GM12892 (cell line): Measurements from ENCODE around the gene AP1G1.

Experiments used
- DNase-seq: peaks from one replicate; pipeline ENCODE4 v3.0.0; 2011; ENCODE audit not compliant: insufficient read length
- FAIRE-seq: peaks from 2 replicates; lab custom pipeline; 2011; peaks lifted over from hg19 to GRCh38; lab: Jason Lieb, UNC
- POLR2A ChIP-seq: IDR thresholded peaks from 2 replicates; pipeline ENCODE4 v1.6.1; 2011; ENCODE audit warnings: low read depth, low read length, control low read depth
- POLR2AphosphoS5 ChIP-seq: IDR thresholded peaks from 2 replicates; pipeline ENCODE4 v1.6.1; 2011; ENCODE audit warnings: low read depth, low read length, control low read depth
- TAF1 ChIP-seq: IDR thresholded peaks from 2 replicates; pipeline ENCODE4 v1.6.1; 2011; ENCODE audit warnings: low read depth, mild to moderate bottlenecking, control low read depth, low read length, borderline replicate concordance

Gene AP1G1

DNA sequence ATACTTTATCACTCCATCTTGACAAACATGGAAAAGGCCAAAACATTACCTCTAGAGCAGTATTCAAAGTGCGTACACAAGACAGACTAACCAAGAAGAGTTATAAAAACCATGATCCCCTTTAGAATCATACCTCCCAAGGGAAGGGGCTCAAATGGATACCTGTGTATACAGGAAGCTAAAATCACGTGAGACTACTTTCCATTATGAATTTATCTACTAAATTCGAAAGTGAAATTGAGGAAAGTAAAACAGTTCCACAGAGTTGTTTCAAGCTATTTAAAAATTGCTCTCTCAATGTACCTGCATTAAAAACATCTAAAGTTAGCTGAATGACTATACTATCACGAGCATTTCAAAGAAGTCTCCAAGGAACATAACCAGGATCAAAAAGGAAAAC is 32.7 kb downstream of the AP1G1 start:
- no peak for FAIRE-seq
- no peak for DNase-seq
- TF ChIP-seq POLR2AphosphoS5 (no peak), TAF1 (no peak), POLR2A (no peak)

GRCh38 chr16:71771571-71771970 is 37.1 kb downstream of the AP1G1 start:
- FAIRE-seq (no peak), DNase-seq (no peak)
- no peak for TF ChIP-seq TAF1
- TF ChIP-seq POLR2AphosphoS5 = no peak
- TF ChIP-seq POLR2A = no peak

DNA sequence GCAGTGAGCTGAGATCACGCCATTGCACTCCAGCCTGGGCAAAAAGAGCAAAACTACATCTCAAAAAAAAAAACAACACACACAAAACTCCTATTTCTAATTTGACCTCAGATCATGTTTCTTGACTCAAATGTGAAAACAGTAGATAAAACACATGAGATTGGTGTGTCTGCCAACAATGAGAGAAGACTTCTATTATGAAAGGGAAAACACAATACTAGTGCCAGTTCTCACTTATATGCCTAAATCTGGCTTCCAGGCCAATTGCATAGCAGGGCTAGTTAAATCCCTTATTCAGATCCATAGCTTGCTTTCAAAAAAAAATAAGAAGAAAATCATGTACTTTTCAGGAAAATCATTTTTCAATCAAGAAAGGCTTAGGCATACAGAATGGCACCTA is 39.4 kb downstream of the AP1G1 start:
- DNase-seq (no peak), FAIRE-seq (no peak)
- TF ChIP-seq POLR2AphosphoS5 (no peak), POLR2A (no peak), TAF1 (no peak)

DNA sequence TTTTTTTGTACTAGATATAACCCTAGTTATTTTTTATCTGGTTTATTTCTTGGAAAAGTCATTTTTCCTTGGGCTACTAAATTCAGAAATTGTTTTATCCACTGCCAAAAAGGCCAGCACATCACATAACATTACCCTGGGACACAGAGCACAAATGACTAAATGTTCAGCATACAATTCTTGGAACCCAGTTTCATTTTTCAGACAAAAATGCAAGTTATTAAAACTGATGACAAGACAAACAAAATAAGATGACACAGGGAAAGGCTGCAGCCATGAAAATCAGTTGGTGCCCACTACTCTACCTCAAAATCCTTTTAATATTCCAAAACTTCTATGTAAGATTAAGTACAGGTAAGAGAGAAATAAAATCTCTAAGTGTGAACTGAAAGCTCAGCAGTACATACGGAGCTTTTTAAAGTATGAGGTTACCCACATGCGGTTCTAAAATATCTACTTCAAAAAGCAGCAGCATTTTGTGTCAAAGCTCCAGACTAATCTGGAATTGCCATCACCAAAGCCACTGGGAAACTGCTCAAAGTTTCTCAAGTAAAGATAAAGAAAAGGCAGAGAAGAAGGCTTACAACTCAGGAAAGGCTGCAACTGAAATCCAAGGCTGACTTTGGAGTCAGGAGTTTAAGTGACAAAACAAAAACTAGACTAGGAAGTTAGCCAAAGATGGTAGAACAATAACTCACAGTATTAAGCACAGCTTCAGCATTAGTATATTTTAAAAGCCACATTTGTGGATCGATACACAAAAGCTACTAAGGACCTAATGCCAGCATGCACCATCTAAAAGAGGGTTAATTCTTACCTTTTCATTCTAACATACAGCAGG is 41.4 kb downstream of the AP1G1 start:
- FAIRE-seq (no peak), DNase-seq (no peak)
- TF ChIP-seq POLR2A = no peak
- TF ChIP-seq TAF1 = no peak
- no peak for TF ChIP-seq POLR2AphosphoS5

GRCh38 chr16:71762186-71762585 is 46.4 kb downstream of the AP1G1 start:
- FAIRE-seq = no peak
- TF ChIP-seq TAF1 = no peak
- no peak for TF ChIP-seq POLR2AphosphoS5
- no peak for TF ChIP-seq POLR2A

GRCh38 chr16:71761097-71761496 is 47.5 kb downstream of the AP1G1 start:
- DNase-seq = no peak
- no peak for FAIRE-seq
- TF ChIP-seq TAF1 (no peak), POLR2A (no peak), POLR2AphosphoS5 (no peak)

More at GRCh38 chr16:71762186-71762585, 46.4 kb downstream of the AP1G1 start:
- DNase-seq = no peak

GRCh38 chr16:71758293-71758760 is 50.3 kb downstream of the AP1G1 start:
- TF ChIP-seq POLR2A (no peak), TAF1 (no peak), POLR2AphosphoS5 (no peak)
- FAIRE-seq (peak; percentile 38), DNase-seq (no peak)

DNA sequence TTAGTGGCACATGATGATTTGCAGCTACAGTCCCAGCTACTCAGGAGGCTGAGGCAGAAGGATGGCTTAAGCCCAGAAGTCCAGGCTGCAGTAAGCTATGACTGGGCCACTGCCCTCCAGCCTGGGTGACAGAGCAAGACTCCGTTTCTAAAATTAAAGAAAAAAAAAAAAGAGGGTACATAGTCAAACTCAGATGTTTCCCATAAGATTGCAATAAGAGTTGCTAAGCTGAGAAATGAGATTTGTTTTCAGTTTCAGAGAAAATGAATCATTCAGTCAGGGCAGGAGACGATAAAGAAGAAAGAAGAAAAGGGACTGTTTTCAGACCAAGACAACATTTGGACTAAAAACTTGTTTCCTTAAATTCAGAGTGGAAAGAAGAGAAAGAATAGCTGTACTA is 54.0 kb downstream of the AP1G1 start:
- DNase-seq (no peak), FAIRE-seq (no peak)
- TF ChIP-seq POLR2AphosphoS5 (no peak), TAF1 (no peak), POLR2A (no peak)

- DNase-seq = no peak
- TF ChIP-seq TAF1 (no peak), POLR2A (no peak), POLR2AphosphoS5 (no peak)
- no peak for FAIRE-seq
Observed at GRCh38 chr16:71754108-71754507, 54.5 kb downstream of the AP1G1 start.

DNA sequence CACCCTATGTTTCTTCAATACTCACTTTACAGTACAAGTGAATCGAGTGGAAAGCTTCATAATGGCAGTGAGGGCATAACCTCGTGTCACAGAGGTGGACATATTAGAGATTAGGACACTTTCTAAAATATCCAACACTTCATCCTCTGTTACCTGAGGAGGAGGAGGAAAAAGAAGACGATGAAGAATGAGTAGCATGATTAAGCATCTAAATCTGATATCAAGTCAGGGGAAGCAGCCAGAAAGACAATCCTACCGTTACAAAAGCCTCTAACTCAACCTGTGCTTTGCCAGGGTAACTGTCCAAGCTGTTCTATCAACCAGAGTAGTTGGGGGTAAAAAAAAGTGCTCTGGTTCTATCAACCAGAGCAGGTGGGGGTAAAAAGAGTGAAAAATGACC is 60.4 kb downstream of the AP1G1 start:
- TF ChIP-seq TAF1 (no peak), POLR2A (no peak), POLR2AphosphoS5 (no peak)
- no peak for DNase-seq
- FAIRE-seq = no peak

DNA sequence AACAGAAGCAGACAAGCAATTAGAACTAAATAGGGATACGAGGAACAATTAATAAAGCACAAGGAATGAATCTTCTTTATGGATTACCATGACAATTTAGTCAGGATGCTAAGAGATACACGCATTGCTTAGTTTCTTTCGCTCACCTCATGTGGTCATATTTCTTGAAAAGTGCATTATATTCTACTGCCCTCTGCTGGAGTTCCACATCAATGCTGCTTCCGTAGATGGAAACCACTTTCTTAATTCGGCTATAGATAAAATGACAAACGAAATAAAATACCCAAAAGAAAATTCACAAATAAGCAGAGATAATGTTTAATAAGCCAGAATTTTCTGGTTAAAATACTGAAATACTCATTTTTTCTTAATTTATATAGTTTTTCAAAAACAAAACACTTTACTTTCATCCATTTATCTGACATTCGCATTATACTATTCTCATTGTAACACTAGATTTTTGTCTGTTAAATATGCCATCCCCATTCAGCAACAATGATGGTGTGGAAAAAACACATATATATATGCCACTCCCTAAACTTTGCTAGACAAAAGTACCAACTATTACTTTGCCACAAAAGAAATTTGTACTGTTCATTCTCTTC is 62.1 kb downstream of the AP1G1 start:
- DNase-seq = peak; percentile 19
- TF ChIP-seq POLR2A = no peak
- no peak for TF ChIP-seq TAF1
- no peak for TF ChIP-seq POLR2AphosphoS5
- FAIRE-seq = peak; percentile 44

- DNase-seq = no peak
- no peak for TF ChIP-seq TAF1
- TF ChIP-seq POLR2A = no peak
- no peak for TF ChIP-seq POLR2AphosphoS5
- no peak for FAIRE-seq
Observed at GRCh38 chr16:71738855-71739254, 69.8 kb downstream of the AP1G1 start.

GRCh38 chr16:71737501-71737900 is 71.1 kb downstream of the AP1G1 start:
- FAIRE-seq (no peak), DNase-seq (no peak)
- TF ChIP-seq POLR2AphosphoS5 = no peak
- no peak for TF ChIP-seq TAF1
- TF ChIP-seq POLR2A = no peak
